ENCODE data around the gene FTSJ3. TPM values are rescaled to one million over a fixed set of nuclear protein-coding genes. Genes with fewer than 3 reads are reported as not detected.

The FTSJ3 gene
- total and polyA plus RNA-seq, 9 donors = 21.3 to 47.0 (median 34.7) TPM

DNA sequence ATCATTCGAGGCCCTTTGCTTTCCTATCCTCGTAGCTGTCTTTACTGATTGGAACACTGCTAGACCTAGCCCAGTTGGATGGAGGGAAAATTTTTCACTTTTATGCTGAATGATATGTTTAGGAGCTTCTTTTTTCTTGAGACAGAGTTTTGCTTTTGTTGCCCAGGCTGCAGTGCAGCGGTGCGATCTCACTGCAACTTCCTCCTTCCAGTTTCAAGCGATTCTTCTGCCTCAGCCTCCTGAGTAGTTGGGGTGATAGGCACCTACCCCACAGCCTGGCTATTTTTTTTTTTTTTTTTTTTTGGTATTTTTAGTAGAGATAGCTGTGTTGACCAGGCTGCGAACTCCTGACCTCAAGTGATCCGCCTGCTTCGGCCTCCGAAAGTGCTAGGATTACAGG, 17.5 kb downstream of the FTSJ3 start:
- H3K36me3 ChIP-seq = no peaks in the 10 kb centered on the region

DNA sequence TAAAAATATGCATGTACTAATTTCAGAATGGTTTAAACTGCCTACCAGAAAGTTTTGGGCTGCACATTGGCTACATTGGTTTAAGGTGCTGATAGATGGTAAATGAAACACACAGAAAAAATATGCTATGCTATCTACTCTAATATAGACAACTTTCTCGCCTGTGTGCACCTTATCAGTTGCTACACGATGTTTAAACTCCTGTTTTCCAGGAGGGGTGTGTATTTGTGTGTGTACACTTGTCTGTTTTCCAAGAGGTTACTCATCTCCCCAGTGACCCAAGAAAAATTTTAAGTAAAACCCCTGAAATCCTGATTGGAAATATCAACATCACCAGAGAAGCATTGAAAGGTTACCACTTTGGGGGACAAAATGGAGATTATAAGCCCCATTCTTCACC, 21.9 kb downstream of the FTSJ3 start:
- Histone ChIP-seq H3K4me1 (ENCODE audit: insufficient read depth) (no peaks in the 10 kb centered on the region), H3K27me3 (no peaks in the 10 kb centered on the region), H3K27ac (no peak overlapping the region), H3K9me3 (no peaks in the 10 kb centered on the region), H3K4me3 (no peak overlapping the region), H3K36me3 (no peaks in the 10 kb centered on the region)
- 45 to 55% (median 50%) methylated on average over 2 of the region's 2 CpGs for WGBS, 3 donors
- intact Hi-C loops (cut with DNase I) = no loop called here
- DNase-seq = no peak
- TF ChIP-seq EP300 (IDR thresholded peaks at IDR 0.05) (no peak), POLR2A (IDR thresholded peaks at IDR 0.05) (no peak)
- TF ChIP-seq, protein P1, sequence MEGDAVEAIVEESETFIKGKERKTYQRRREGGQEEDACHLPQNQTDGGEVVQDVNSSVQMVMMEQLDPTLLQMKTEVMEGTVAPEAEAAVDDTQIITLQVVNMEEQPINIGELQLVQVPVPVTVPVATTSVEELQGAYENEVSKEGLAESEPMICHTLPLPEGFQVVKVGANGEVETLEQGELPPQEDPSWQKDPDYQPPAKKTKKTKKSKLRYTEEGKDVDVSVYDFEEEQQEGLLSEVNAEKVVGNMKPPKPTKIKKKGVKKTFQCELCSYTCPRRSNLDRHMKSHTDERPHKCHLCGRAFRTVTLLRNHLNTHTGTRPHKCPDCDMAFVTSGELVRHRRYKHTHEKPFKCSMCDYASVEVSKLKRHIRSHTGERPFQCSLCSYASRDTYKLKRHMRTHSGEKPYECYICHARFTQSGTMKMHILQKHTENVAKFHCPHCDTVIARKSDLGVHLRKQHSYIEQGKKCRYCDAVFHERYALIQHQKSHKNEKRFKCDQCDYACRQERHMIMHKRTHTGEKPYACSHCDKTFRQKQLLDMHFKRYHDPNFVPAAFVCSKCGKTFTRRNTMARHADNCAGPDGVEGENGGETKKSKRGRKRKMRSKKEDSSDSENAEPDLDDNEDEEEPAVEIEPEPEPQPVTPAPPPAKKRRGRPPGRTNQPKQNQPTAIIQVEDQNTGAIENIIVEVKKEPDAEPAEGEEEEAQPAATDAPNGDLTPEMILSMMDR (IDR thresholded peaks at IDR 0.05) = no peak

More for the DNA sequence above, 17.5 kb downstream of the FTSJ3 start:
- 82 to 93% (median 89%) methylated on average over 9 of the region's 9 CpGs for WGBS, 3 donors
- Histone ChIP-seq H3K27me3 (no peaks in the 10 kb centered on the region), H3K27ac (no peak overlapping the region), H3K4me3 (no peak overlapping the region), H3K4me1 (ENCODE audit: insufficient read depth) (no peaks in the 10 kb centered on the region), H3K9me3 (no peaks in the 10 kb centered on the region)
- TF ChIP-seq, protein P1 (IDR thresholded peaks at IDR 0.05) = no peak
- TF ChIP-seq EP300 (IDR thresholded peaks at IDR 0.05) = no peak
- no peak for TF ChIP-seq POLR2A (IDR thresholded peaks at IDR 0.05)
- intact Hi-C loops (cut with DNase I) = no loop called here
- no peak for DNase-seq

GRCh38 chr17:63804328-63804727, 23.1 kb downstream of the FTSJ3 start:
- Histone ChIP-seq H3K9me3 (no peaks in the 10 kb centered on the region), H3K36me3 (peaks cover 3% of the 10 kb centered on the region), H3K27ac (no peak overlapping the region), H3K27me3 (no peaks in the 10 kb centered on the region), H3K4me3 (no peak overlapping the region), H3K4me1 (ENCODE audit: insufficient read depth) (no peaks in the 10 kb centered on the region)
- TF ChIP-seq, protein P1 (IDR thresholded peaks at IDR 0.05) = no peak
- TF ChIP-seq EP300 (IDR thresholded peaks at IDR 0.05) (no peak), POLR2A (IDR thresholded peaks at IDR 0.05) (no peak)
- WGBS, 3 donors = 19 to 41% (median 28%) methylated on average over 1 of the region's 1 CpG
- intact Hi-C loops (cut with DNase I) = no loop called here
- no peak for DNase-seq

GRCh38 chr17:63800783-63801182, 26.7 kb downstream of the FTSJ3 start:
- TF ChIP-seq, protein P1 (IDR thresholded peaks at IDR 0.05) = no peak
- no peak for TF ChIP-seq EP300 (IDR thresholded peaks at IDR 0.05)
- TF ChIP-seq POLR2A (IDR thresholded peaks at IDR 0.05) = no peak

More at GRCh38 chr17:63800783-63801182, 26.7 kb downstream of the FTSJ3 start:
- DNase-seq = no peak
- H3K36me3 ChIP-seq = peaks cover 3% of the 10 kb centered on the region
- H3K4me3 ChIP-seq = no peak overlapping the region
- no peaks in the 10 kb centered on the region for H3K27me3 ChIP-seq
- WGBS, 3 donors = 94 to 95% (median 94%) methylated on average over 1 of the region's 1 CpG
- no peak overlapping the region for H3K27ac ChIP-seq
- intact Hi-C loops (cut with DNase I) = no loop called here
- H3K9me3 ChIP-seq = no peaks in the 10 kb centered on the region
- H3K4me1 ChIP-seq (ENCODE audit: insufficient read depth) = no peaks in the 10 kb centered on the region

Measured in ovary (tissue), 9 donors.